GM21576 (cell line): ENCODE data around the gene AK3.
"Not testable (repeated sequence)": the region's sequence is repeated elsewhere in the genome, so short reads cannot be mapped to it uniquely, and the experiment has no call there.

Source experiments
- ATAC-seq: cut with Tn5 transposase; IDR thresholded peaks from one replicate; pipeline ENCODE4 v1.9.1; 2021; ENCODE audit warnings: mild to moderate bottlenecking, moderate library complexity; ENCODE audit not compliant: unreplicated experiment

Gene AK3

DNA sequence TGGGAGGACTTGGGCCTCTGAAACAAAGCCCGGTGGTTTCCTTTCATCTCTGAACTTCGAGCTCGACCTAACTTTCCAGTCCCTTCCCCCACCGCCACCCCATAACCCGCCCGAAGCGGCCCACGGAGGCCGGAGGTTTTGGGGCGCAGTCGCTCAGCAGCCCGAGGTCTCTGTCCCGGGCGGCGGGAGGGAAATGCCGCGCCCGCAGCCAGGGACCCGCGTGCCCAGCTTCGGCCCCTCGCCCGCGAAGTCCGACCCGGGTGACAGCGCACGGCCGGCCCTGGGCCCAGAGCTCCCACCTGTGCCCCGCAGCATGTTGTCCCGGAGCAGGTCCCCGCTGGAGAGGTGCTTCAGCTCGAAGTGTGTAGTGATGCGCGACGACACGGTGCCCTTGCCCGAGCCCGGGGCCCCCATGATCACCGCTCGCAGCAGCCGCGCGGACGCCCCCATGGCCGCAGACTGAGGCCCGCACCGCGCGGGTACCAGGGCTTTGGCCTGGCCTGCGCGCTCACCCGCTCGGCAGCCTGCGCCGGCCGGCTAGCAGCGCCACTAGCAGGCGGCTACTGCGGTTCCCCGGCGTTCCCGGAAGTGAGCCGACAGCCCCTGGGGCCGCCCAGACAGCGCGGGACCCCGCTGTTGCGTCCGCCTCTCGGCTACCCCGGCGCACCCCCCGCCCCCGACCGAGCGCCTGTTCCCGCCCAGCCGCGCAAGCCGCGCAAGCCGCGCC, at the start of gene AK3:
Gene AK3 (minus strand): TSS at position 565 of the 727 bp plus-strand sequence. CDS start 115 bp downstream, at position 450.
- peak; percentile 92 for ATAC-seq

DNA sequence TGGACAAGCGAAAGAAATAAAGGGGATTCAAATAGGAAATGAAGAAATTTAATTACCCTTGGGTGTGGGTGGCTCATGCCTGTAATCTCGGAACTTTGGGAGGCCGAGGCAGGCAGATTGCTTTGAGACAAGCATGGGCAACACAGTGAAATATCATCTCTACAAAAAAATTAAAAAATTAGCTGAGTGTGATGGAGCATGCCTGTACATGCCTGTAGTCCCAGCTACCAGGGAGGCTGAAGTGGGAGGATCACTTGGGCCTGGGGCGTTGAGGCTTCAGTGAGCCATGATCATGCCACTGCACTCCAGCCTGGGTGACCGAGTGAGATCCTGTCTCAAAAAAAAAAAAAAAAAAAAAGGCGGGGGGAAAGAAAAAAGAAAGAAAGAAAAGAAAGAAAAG, 47.7 kb upstream of the AK3 start:
- ATAC-seq, result no peak

DNA sequence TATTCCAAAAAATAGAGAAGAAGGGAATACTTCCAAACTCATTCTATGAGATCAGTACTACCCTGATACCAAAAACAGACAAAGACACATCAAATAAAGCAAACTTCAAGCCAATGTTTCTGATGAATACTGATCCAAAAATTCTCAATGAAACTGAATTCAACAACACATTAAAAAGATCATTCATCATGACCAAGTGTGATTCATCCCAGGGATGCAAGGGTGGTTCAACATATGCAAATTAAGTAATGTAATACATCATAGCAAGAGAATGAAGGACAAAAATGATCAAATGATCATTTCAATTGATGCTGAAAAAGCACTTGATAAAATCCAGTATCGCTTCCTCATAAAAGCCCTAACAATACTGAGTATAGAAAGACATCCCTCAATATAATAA, 46.9 kb upstream of the AK3 start:
- ATAC-seq, result no peak

DNA sequence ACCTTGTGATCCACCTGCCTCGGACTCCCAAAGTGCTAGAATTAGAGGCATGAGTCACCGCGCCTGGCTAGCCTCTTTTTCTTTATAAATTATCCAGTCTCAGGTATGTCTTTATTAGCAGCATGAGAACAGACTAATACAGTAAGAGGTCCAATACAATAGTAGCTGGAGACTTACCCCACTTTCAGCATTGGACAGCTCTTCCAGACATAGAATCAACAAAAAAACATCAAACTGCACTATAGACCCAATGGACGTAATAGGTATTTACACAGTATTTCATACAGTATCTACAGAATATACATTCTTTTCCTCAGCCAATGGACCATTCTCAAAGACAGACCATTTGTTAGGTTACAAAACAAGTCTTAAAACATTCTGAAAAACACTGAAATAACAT, 45.6 kb upstream of the AK3 start:
- ATAC-seq, result no peak

DNA sequence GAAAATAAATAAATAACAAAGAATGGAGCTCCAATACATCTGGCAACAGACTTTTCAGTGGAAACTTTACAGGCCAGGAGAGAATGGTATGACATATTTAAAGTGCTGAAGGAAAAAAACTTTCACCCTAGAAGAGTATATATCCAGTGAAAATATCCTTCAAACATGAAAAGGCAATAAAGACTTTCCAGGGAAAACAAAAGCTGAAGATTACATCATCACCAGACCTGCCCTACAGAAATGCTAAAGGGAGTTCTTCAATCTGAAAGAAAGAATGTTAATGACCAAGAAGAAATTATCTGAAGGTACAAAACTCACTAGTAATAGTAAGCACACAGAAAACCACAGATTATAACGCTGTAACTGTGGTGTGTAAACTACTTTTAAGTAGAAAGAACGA, 43.4 kb upstream of the AK3 start:
- ATAC-seq, result no peak

DNA sequence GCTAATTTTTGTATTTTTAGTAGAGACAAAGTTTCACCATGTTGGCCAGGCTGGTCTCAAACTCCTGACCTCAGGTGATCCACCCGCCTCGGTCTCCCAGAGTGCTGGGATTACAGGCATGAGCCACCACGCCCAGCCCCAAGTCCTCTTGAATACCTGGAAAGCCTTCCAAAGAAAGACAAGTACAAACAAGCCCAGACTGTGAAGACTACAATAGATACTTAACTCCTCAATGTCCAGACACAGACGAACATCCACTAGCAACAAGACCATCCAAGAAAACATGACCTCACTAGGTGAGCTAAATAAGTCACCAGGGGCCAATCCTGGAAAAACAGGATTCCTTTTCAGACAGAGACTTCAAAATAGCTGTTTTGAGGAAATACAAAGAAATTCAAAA, 42.2 kb upstream of the AK3 start:
- ATAC-seq, result not testable (repeated sequence)

DNA sequence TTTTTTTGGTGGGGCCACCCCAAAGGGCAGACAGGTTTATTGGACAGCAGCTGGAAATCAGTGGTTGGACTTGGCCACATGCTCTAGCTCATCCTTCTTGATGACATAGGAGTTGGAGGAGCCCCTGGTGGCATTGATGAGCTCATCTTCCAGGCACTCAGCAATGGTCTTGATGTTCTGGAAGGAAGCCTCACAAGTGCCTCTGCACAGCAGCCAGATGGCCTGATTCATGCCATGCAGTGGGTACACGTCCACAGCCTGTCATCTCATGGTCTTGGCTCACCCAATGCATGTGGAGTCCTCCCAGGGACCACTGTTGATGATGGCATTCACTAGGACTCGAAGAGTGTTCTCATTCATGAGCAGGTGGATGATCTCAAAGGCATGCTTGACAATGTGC, 40.4 kb upstream of the AK3 start:
- ATAC-seq, result no peak

DNA sequence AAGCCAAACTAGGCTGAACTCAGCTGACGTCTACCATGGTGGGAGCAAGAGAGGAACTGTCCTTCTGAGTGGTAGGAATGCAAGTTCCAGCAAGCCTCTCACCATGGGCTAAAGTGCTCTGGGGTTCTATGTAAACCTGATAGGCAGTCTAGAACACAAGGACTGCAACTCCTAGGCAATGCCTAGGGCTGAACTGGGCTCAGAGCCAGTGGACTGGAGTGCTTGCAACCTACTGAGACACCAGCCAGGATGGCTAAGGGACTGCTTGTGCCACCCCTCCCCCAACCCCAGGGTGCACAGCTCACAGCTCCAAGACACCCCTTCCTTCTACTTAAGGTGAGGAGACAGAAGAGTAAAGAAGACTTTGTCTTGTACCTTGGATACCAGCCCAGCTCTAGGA, 39.6 kb upstream of the AK3 start:
- no peak for ATAC-seq

DNA sequence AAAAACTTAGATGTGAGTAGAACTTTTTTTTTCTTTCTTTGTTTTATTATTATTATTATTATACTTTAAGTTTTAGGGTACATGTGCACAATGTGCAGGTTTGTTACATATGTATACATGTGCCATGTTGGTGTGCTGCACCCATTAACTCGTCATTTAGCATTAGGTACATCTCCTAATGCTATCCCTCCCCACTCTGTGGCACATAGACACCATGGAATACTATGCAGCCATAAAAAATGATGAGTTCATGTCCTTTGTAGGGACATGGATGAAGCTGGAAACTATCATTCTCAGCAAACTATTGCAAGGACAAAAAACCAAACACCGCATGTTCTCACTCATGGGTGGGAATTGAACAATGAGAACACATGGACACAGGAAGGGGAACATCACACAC, 34.0 kb upstream of the AK3 start:
- ATAC-seq, result not testable (repeated sequence)

DNA sequence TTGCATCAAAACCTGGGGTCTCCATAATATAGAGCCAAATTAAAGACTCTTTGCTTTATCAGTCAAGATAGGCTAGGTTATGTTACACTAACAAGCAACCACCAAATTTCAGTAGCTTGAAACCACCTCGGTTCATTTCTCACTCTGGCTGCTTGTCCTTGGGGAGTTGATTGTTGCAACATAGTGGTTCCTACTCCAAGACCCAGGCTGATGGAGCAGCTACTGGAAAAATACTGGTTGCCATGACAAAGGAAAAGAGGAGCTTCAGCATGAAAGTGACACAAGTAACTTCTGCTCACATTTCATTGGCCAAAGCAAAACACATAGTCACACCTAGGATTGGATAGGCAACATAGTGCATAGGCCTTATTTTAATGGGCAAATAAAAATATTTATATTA, 33.2 kb upstream of the AK3 start:
- no peak for ATAC-seq

DNA sequence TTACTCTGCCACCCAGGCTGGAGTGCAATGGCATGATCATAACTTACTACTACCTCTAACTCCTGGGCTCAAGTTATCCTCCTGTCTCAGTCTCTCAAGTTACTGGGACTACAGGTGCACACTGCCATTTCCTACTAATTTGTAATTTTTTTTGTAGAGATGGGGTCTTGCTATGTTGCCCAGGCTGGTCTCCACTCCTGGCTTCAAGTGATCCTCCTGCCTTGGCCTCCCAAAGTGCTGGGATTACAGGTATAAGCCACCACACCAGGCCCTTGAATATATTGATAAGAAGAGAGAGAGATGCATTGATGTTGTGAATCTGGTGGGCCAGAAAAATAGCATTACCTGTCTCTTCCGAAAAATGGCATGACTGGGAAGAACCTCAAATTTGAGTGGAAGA, 30.8 kb upstream of the AK3 start:
- no peak for ATAC-seq

DNA sequence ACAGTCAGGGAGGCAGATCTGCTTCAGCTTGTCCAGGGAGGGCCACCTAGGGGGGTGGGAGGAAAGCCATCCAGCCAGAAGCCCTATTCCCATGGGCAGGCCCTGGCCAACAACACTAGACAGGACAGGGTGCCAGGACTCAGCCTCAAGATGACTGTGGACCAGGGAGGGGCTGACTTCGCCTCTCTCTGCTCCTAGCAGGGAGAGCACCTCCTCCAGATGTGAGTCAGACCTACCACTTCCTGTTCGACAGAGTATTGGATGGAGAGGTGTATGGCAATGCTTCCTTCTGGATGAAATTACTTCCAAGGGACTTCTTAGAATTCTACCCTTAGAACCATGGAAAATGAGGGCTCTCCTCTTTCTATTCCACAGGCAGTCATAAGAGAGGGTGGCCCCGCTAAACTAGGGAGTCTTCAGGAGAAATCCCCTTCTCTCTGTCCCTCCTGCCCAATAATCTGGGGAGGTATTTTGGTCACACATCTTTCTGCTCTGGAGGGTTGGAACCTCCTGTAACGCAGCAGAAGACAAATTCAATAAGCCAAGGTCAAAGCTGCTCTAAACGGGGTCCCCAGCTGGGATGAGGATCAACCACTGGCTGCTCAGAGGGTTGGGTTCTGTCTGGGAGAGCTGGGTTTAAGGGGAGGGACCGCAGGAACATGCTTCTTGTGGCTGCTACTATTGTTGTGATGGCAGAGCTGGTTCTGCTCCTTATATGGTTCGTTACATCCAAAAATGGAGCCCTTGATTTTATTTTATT, 28.5 kb upstream of the AK3 start:
- no peak for ATAC-seq

DNA sequence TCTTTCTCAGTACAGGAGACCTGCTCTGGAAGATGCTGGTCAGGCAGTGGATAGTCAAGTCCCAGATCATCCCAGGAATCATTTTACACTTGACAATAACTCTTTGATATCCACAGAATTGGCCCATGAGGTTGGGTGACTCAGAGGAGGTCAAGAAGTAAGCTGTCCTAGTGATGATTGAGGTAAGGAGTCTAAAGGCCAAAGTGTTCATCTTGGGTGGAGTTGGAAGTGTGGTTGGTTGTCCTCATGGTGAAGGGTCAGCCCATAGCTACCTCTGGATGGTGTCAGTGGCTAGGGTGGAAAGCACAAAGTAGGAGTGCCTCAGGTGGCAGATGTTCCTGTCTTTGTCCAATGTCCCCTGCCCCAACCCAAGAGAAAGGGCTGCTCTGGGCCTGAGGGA, 27.7 kb upstream of the AK3 start:
- no peak for ATAC-seq

DNA sequence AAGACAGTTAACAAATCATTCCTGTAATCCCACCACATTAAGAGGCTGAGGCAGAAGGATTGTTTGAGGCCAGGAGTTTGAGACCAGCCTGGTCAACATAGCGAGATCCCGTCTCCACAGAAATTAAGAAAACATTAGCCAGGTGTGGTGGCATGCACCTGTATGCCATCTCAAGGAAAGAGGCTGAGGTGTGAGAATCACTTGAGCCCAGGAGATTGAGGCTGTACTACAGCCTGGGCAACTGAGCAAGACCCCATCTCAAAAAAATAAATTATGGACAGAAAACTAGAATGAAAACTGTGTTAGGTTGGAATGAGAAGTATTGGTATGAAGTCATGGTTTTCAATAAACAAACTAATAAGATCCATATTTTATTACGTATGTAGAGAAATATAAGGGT, 23.0 kb upstream of the AK3 start:
- ATAC-seq, result no peak

DNA sequence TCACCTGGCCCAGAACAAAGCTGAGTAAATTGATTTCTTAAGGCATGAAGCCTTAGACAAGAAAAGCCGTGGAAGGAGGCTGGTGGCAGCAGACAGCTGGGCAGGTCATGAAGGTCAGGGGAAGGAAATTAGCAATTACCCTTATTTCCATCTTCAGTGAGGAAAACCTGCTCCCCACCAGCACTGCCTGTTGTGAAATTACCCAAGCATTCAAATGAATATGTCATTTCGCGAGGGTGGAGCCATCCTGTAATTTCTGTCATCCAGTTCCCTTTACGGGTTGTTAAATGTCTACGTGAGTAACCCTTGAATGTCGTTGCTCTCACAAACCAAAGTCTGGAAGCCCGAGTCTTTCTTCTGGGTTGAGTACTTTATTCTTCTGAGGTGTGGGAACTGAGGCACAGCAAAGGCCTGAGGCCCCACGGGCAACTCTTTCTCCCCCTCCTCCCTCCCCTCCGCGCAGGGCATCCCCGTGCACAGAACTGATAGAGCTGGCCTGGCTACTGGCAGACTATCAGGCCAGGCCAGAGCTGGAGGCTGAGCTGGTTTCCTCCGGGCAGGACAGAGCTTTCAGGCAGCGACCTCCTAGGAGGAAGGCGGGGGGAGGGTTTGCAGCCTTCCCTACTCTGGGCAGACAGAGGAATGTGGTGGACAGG, 22.0 kb upstream of the AK3 start:
- ATAC-seq, result peak; percentile 8

DNA sequence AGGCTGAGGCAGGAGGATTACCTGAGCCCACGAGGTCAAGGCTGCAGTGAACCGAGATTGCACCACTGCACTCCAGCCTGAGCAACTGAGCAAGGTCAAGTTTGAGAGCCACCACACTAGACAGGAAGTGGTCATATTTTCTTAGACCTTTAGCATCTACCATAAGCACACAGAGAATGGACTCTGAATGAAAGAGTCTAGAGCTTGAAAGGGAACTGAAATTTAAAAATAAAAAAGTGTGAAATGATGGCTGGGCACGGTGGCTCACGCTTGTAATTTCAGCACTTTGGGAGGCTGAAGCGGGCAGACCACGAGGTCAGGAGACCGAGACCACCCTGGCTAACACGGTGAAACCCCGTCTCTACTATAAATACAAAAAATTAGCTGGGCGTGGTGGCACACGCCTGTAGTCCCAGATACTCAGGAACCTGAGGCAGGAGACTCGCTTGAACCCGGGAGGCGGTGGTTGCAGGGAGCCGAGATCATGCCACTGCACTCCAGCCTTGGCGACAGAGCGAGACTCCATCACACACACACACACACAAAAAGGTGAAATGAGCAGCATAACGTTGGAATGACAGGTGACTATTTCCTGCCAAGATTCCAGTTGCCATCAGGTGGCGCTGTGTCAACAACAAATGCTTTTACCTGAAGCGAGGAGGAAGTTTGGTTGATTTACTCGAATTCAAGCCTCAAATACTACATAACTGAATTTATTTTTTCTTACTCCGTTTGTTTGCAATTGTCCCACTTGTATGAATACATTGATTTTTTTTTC, 21.3 kb upstream of the AK3 start:
- peak; percentile 78 for ATAC-seq

DNA sequence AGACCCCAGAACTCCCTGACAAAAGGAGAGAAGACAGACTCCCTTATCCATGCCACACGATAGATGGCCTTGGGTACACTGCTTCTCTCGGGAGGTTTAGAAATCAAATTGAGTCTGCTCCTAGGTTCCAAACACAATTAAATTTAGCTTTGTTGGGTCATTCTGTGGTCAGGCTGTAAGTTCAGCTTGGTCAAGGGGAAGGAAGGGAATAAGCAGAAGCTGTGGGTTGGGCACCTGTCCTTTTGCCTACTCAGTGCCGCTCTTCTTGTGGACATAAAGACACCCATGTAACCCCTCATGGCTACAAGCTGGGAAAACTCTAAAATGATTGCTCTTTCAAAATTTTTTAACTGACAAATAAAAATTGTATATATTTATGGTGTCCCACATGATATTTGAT, 19.1 kb upstream of the AK3 start:
- no peak for ATAC-seq

DNA sequence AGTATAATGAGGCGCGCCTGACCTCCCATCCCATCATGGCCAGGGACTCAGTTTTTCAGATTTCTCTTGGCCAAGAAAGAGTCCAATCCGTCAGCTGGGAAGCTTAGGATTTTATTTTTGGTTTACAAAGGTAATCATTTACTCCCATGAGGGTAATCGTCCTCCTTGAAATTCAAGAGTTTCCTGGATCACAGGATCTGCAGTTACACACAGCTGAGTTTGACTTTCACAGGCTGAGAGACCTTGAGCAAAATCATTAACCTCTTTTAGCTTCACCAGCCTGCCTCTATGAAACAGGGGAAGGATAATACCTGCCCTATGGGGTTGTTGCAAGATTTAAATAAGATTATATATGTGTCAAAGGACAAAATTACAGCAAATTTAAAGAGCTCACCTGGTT, 15.4 kb upstream of the AK3 start:
- ATAC-seq, result no peak

DNA sequence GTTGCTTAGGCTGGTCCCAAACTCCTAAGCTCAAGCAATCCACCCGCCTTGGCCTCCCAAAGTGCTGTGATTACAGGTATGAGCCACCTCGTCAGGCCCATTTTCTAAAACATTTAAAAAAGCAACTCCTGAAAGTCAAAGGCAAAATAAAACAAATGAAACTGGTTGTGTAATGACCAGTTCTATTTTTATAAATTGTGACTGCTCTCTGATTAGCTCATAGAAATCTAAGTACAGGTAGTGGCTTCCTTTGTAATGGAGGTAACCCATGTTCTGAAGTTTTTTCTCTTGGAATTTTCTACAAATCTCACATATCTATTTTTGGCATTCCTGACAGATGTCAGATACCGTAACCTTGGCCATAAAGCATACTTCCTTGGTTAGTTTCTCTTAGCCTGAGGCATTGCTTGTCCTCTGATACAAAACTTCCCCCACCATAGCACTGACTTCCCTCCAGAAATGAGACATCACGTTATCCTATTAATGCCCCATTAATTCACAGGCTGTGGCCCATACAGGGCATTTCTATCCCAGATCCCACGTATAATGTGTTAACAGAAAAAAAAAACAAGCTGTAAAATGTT, 14.1 kb upstream of the AK3 start:
- no peak for ATAC-seq

DNA sequence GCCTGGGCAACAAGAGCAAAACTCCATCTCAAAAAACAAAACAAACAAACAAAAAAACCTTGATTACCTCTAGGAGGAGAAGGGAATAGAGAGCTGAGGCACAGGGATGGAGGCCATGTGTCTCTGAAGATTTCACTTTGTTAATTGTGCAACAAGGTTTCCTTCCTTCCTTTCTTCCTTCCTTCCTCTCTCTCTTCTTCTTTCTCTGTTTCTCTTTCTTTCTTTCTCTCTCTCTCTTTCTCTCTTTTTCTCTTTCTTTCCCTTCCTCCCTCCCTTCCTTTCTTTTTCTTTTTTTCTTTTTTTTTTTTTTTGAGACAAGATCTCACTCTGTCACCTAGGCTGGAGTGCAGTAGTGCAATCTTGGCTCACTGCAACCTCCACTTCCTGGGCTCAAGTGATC, 13.5 kb upstream of the AK3 start:
- not testable (repeated sequence) for ATAC-seq
